Heart right ventricle (tissue), 16 donors: ENCODE results near the gene CDH18. TPM values are rescaled to one million over a fixed set of nuclear protein-coding genes. Genes with fewer than 3 reads are reported as not detected.

Experiments used
- ATAC-seq, 8 donors: fragments of 200-7000 bp; cut with Tn5 transposase; one replicate each; pipeline ENCODE4 v1.9.1; 2020; ENCODE audit warnings: mild to moderate bottlenecking in 8 of 8, moderate library complexity in 8 of 8, moderate number of reproducible peaks in 1 of 8
- DNase-seq, 2 donors: peaks; one replicate each; pipeline ENCODE4 v3.0.0-alpha.2; 2020
- H3K27ac ChIP-seq, 10 donors: fragments of 200-600 bp; sonication (generic) in 2 of 10; one replicate each; pipeline versions ENCODE4 v1.5.0 to v1.8.0; 2020 to 2022; ENCODE audit warnings: mild to moderate bottlenecking in 3 of 10
- H3K27me3 ChIP-seq, 7 donors: fragments of 200-600 bp; one replicate each; pipeline ENCODE4 v1.8.0; 2021 to 2022; ENCODE audit warnings: mild to moderate bottlenecking in 2 of 7
- H3K36me3 ChIP-seq, 9 donors: fragments of 200-600 bp; sonication (generic) in 1 of 9; one replicate each; pipeline versions ENCODE4 v1.5.0 to v1.8.0; 2020 to 2022; ENCODE audit warnings: mild to moderate bottlenecking in 2 of 9
- H3K4me1 ChIP-seq, 9 donors: fragments of 200-600 bp; sonication (generic) in 1 of 9; one replicate each; pipeline versions ENCODE4 v1.5.0 to v1.8.0; 2020 to 2022; ENCODE audit warnings: mild to moderate bottlenecking in 4 of 9
- H3K4me3 ChIP-seq, 10 donors: fragments of 200-600 bp; sonication (generic) in 2 of 10; one replicate each; pipeline versions ENCODE4 v1.5.0 to v1.8.0; 2020 to 2022; ENCODE audit warnings: mild to moderate bottlenecking in 7 of 10, moderate library complexity in 2 of 10
- H3K9me3 ChIP-seq, 11 donors: fragments of 200-600 bp in 10 of 11; sonication (generic) in 2 of 11; one replicate each; pipeline versions ENCODE4 v1.5.0 to v1.8.0; 2013 to 2022; ENCODE audit warnings: mild to moderate bottlenecking in 2 of 11, control low read depth in 1 of 11, moderate library complexity in 1 of 11
- CTCF ChIP-seq, 9 donors: fragments of 200-600 bp; sonication (generic) in 2 of 9; IDR thresholded peaks; one replicate each; pipeline versions ENCODE4 v1.5.0 to v1.8.0; 2021 to 2022; ENCODE audit warnings: antibody characterized with exemption in 9 of 9, mild to moderate bottlenecking in 5 of 9, moderate library complexity in 1 of 9
- WGBS, 2 donors: extraction: QIAGEN DNeasy Blood & Tissue Kit; methylation state at CpG; one replicate each; pipeline ENCODE4 v1.1.7; 2013; ENCODE audit warnings: inconsistent platforms in 1 of 2; 5-methylcytosine and 5-hydroxymethylcytosine counted together
- intact Hi-C, 10 donors: fragments of 100-400 bp; cut with DNase I; formaldehyde crosslinking; loops; one replicate each; pipeline versions ENCODE4 v1.11.1 to v1.14.2; 2022
- polyA plus RNA-seq, 2 donors: library from polyadenylated mRNA; stranded (reverse); fragments of 200-250 nt; gene quantifications; one replicate each; pipeline ENCODE4 v1.2.3, GENCODE V29; 2013
- total RNA-seq, 10 donors: library from RNA; stranded (reverse); fragmentation: NEBNext Ultra II Directional in 3 of 10; extraction: Animal tissue kit (Norgen Biotek cat#: 25700) in 3 of 10; gene quantifications; one replicate each; pipeline versions ENCODE4 v1.2.1 to v1.2.4, GENCODE V29; 2021 to 2023
- donor health status: Arrhythmogenic right ventricular cardiomyopathy.
- donor health status: ischemic (EF 13 %, LVEDD 7.1; RV severe dilation, severe dysfunction).
- donor health status: healthy with polysubstance abuse.
- donor health status: DM: no; HTN: yes; CAD: no.
- donor health status: DM: no; HTN: no; CAD: no.
- donor health status: ischemic (EF 25% LVEDD 6.9; RV normal size, moderate dysfunction).
- donor health status: ischemic (EF 25% LVEDD 5.7; RV mildly dilated, moderate dysfunction).
- donor health status: healthy.
- donor health status: DM: yes; HTN: yes; CAD: no.
- donor health status: Ischemic cardiomyopathy.
- donor health status: ischemic (EF 35%, LVEDD 5.7; RV mildly dilated, moderate dysfunction).
- donor health status: nonischemic (EF 11% LVEDD 7.7; RV severe dilation, severe dysfunction).
- donor health status: DM: yes; HTN: yes; CAD: no.
- donor health status: PGD.
- donor health status: ischemic (EF 29% LVEDD 5.4; RV normal size, mild dysfunction).
- donor health status: nonischemic (EF 23%, LVEDD 6.1; RV moderate dilation, normal function).

Gene CDH18
- total and polyA plus RNA-seq, 12 donors = not detected

GRCh38 chr5:19690978-19691377, 297.0 kb downstream of the CDH18 start:
- no peak overlapping the region for H3K4me3 ChIP-seq

GRCh38 chr5:19685473-19685872, 302.5 kb downstream of the CDH18 start:
- Histone ChIP-seq H3K27me3 (no peaks in the 10 kb centered on the region), H3K4me3 (no peak overlapping the region), H3K4me1 (no peaks in the 10 kb centered on the region), H3K27ac (no peak overlapping the region), H3K36me3 (no peaks in the 10 kb centered on the region), H3K9me3 (peaks cover 0 to 47% (median 0%) of the 10 kb centered on the region in 11 donors)
- 79 to 86% methylated on average over 3 of the region's 3 CpGs for WGBS, 2 donors
- no peak for TF ChIP-seq CTCF (IDR thresholded peaks at IDR 0.05)
- ATAC-seq = no peak
- intact Hi-C loops = no loop called here
- DNase-seq = no peak

More at GRCh38 chr5:19690978-19691377, 297.0 kb downstream of the CDH18 start:
- intact Hi-C loops = no loop called here
- no peaks in the 10 kb centered on the region for H3K4me1 ChIP-seq
- no peak overlapping the region for H3K27ac ChIP-seq
- no peak for TF ChIP-seq CTCF (IDR thresholded peaks at IDR 0.05)
- WGBS, 2 donors = 80 to 86% methylated on average over 1 of the region's 1 CpG
- ATAC-seq (no peak), DNase-seq (no peak)
- no peaks in the 10 kb centered on the region for H3K27me3 ChIP-seq
- peaks cover 0 to 42% (median 0%) of the 10 kb centered on the region in 11 donors for H3K9me3 ChIP-seq
- no peaks in the 10 kb centered on the region for H3K36me3 ChIP-seq

- Histone ChIP-seq H3K4me3 (no peak overlapping the region), H3K4me1 (no peaks in the 10 kb centered on the region), H3K27ac (no peak overlapping the region), H3K27me3 (no peaks in the 10 kb centered on the region), H3K36me3 (no peaks in the 10 kb centered on the region), H3K9me3 (peaks cover 0 to 25% (median 0%) of the 10 kb centered on the region in 11 donors)
- no peak for ATAC-seq
- intact Hi-C loops = no loop called here
- WGBS, 2 donors = 80 to 89% methylated on average over 3 of the region's 3 CpGs
- DNase-seq = no peak
- no peak for TF ChIP-seq CTCF (IDR thresholded peaks at IDR 0.05)
Observed at GRCh38 chr5:19676895-19677294, 311.1 kb downstream of the CDH18 start.

GRCh38 chr5:19660679-19661078, 327.3 kb downstream of the CDH18 start:
- no peak for TF ChIP-seq CTCF (IDR thresholded peaks at IDR 0.05)
- Histone ChIP-seq H3K9me3 (peaks cover 0 to 18% (median 0%) of the 10 kb centered on the region in 11 donors), H3K36me3 (no peaks in the 10 kb centered on the region), H3K4me3 (no peak overlapping the region), H3K4me1 (no peaks in the 10 kb centered on the region), H3K27me3 (no peaks in the 10 kb centered on the region), H3K27ac (no peak overlapping the region)
- ATAC-seq (no peak), DNase-seq (no peak)
- intact Hi-C loops = no loop called here
- WGBS, 2 donors = 85 to 91% methylated on average over 1 of the region's 1 CpG
